Measurements from ENCODE around the gene SHLD3.
"Not testable (repeated sequence)": the region's sequence is repeated elsewhere in the genome, so short reads cannot be mapped to it uniquely, and the experiment has no call there.

SHLD3 gene

GRCh38 chr5:65630981-65631380 is 6.2 kb downstream of the SHLD3 start:
- FAIRE-seq (peak; percentile 54), DNase-seq (ENCODE audit: insufficient read length) (no peak)
- TF ChIP-seq POLR2AphosphoS5 (IDR thresholded peaks at IDR 0.05; ENCODE audit: low read depth, low read length) (no peak), POLR2A (IDR thresholded peaks at IDR 0.05; ENCODE audit: low read depth, low read length) (no peak), TAF1 (IDR thresholded peaks at IDR 0.05; ENCODE audit: borderline replicate concordance, low read depth, low read length) (no peak)

- no peak for DNase-seq (ENCODE audit: insufficient read length)
- TF ChIP-seq POLR2AphosphoS5 (IDR thresholded peaks at IDR 0.05; ENCODE audit: low read depth, low read length) (no peak), TAF1 (IDR thresholded peaks at IDR 0.05; ENCODE audit: borderline replicate concordance, low read depth, low read length) (no peak), POLR2A (IDR thresholded peaks at IDR 0.05; ENCODE audit: low read depth, low read length) (no peak)
- FAIRE-seq: no peak
Measured at GRCh38 chr5:65640240-65640639, 15.4 kb downstream of the SHLD3 start.

GRCh38 chr5:65646938-65647337 is 22.1 kb downstream of the SHLD3 start:
- FAIRE-seq: no peak
- no peak for DNase-seq (ENCODE audit: insufficient read length)
- TF ChIP-seq POLR2A (IDR thresholded peaks at IDR 0.05; ENCODE audit: low read depth, low read length) (no peak), TAF1 (IDR thresholded peaks at IDR 0.05; ENCODE audit: borderline replicate concordance, low read depth, low read length) (no peak), POLR2AphosphoS5 (IDR thresholded peaks at IDR 0.05; ENCODE audit: low read depth, low read length) (no peak)

GRCh38 chr5:65647941-65648340 is 23.1 kb downstream of the SHLD3 start:
- FAIRE-seq (no peak), DNase-seq (ENCODE audit: insufficient read length) (no peak)

GRCh38 chr5:65651144-65651543 is 26.3 kb downstream of the SHLD3 start:
- peak; percentile 64 for FAIRE-seq
- no peak for TF ChIP-seq POLR2A (IDR thresholded peaks at IDR 0.05; ENCODE audit: low read depth, low read length)
- no peak for TF ChIP-seq TAF1 (IDR thresholded peaks at IDR 0.05; ENCODE audit: borderline replicate concordance, low read depth, low read length)
- no peak for TF ChIP-seq POLR2AphosphoS5 (IDR thresholded peaks at IDR 0.05; ENCODE audit: low read depth, low read length)
- no peak for DNase-seq (ENCODE audit: insufficient read length)

More at GRCh38 chr5:65647941-65648340, 23.1 kb downstream of the SHLD3 start:
- TF ChIP-seq POLR2A (IDR thresholded peaks at IDR 0.05; ENCODE audit: low read depth, low read length): no peak
- no peak for TF ChIP-seq TAF1 (IDR thresholded peaks at IDR 0.05; ENCODE audit: borderline replicate concordance, low read depth, low read length)
- TF ChIP-seq POLR2AphosphoS5 (IDR thresholded peaks at IDR 0.05; ENCODE audit: low read depth, low read length): no peak

- TF ChIP-seq POLR2A (IDR thresholded peaks at IDR 0.05; ENCODE audit: low read depth, low read length) (no peak), POLR2AphosphoS5 (IDR thresholded peaks at IDR 0.05; ENCODE audit: low read depth, low read length) (no peak), TAF1 (IDR thresholded peaks at IDR 0.05; ENCODE audit: borderline replicate concordance, low read depth, low read length) (no peak)
- FAIRE-seq (no peak), DNase-seq (ENCODE audit: insufficient read length) (no peak)
Measured at GRCh38 chr5:65654713-65655112, 29.9 kb downstream of the SHLD3 start.

GRCh38 chr5:65663804-65664521 is 39.1 kb downstream of the SHLD3 start:
- FAIRE-seq (peak; percentile 36), DNase-seq (ENCODE audit: insufficient read length) (no peak)
- TF ChIP-seq TAF1 (IDR thresholded peaks at IDR 0.05; ENCODE audit: borderline replicate concordance, low read depth, low read length) (no peak), POLR2AphosphoS5 (IDR thresholded peaks at IDR 0.05; ENCODE audit: low read depth, low read length) (no peak), POLR2A (IDR thresholded peaks at IDR 0.05; ENCODE audit: low read depth, low read length) (no peak)

GRCh38 chr5:65668696-65669095 is 43.9 kb downstream of the SHLD3 start:
- DNase-seq (ENCODE audit: insufficient read length): no peak
- no peak for FAIRE-seq

GRCh38 chr5:65672796-65673195 is 48.0 kb downstream of the SHLD3 start:
- TF ChIP-seq TAF1 (IDR thresholded peaks at IDR 0.05; ENCODE audit: borderline replicate concordance, low read depth, low read length): no peak
- no peak for TF ChIP-seq POLR2A (IDR thresholded peaks at IDR 0.05; ENCODE audit: low read depth, low read length)
- TF ChIP-seq POLR2AphosphoS5 (IDR thresholded peaks at IDR 0.05; ENCODE audit: low read depth, low read length): no peak
- FAIRE-seq (no peak), DNase-seq (ENCODE audit: insufficient read length) (no peak)

More at GRCh38 chr5:65668696-65669095, 43.9 kb downstream of the SHLD3 start:
- TF ChIP-seq POLR2AphosphoS5 (IDR thresholded peaks at IDR 0.05; ENCODE audit: low read depth, low read length) (no peak), POLR2A (IDR thresholded peaks at IDR 0.05; ENCODE audit: low read depth, low read length) (no peak), TAF1 (IDR thresholded peaks at IDR 0.05; ENCODE audit: borderline replicate concordance, low read depth, low read length) (no peak)

GRCh38 chr5:65674749-65675148 is 49.9 kb downstream of the SHLD3 start:
- no peak for FAIRE-seq
- TF ChIP-seq POLR2AphosphoS5 (IDR thresholded peaks at IDR 0.05; ENCODE audit: low read depth, low read length) (no peak), TAF1 (IDR thresholded peaks at IDR 0.05; ENCODE audit: borderline replicate concordance, low read depth, low read length) (no peak), POLR2A (IDR thresholded peaks at IDR 0.05; ENCODE audit: low read depth, low read length) (no peak)
- DNase-seq (ENCODE audit: insufficient read length): no peak

GRCh38 chr5:65676056-65676455 is 51.2 kb downstream of the SHLD3 start:
- DNase-seq (ENCODE audit: insufficient read length); FAIRE-seq: not testable (repeated sequence)
